Type B pancreatic cell (in vitro differentiated cells): ENCODE results near the gene PHTF2. TPM values are rescaled to one million over a fixed set of nuclear protein-coding genes. Genes with fewer than 3 reads are reported as not detected.

ENCODE experiments used
- DNase-seq: peaks from one replicate; pipeline ENCODE4 v3.0.0; 2021; ENCODE audit warnings: mixed read lengths; ENCODE audit not compliant: unreplicated experiment; ENCODE audit errors: extremely low spot score
- H3K27ac Mint-ChIP-seq: 2 replicates; pipeline ENCODE4 v1.8.0; 2021; ENCODE audit warnings: mild to moderate bottlenecking, mixed read lengths
- H3K27me3 Mint-ChIP-seq: 2 replicates; pipeline ENCODE4 v1.8.0; 2021; ENCODE audit warnings: mixed read lengths
- H3K36me3 Mint-ChIP-seq: 2 replicates; pipeline ENCODE4 v1.8.0; 2021; ENCODE audit warnings: mixed read lengths
- H3K4me1 Mint-ChIP-seq: one replicate; pipeline ENCODE4 v1.8.0; 2021; ENCODE audit warnings: mixed read lengths; ENCODE audit not compliant: unreplicated experiment
- H3K4me3 Mint-ChIP-seq: 2 replicates; pipeline ENCODE4 v1.8.0; 2021; ENCODE audit warnings: mild to moderate bottlenecking, mixed read lengths
- H3K9me3 Mint-ChIP-seq: 2 replicates; pipeline ENCODE4 v1.8.0; 2021; ENCODE audit warnings: mixed read lengths
- total RNA-seq: library from RNA; stranded (reverse); gene quantifications from 2 replicates; pipeline ENCODE4 v1.2.1, GENCODE V29; 2021; ENCODE audit warnings: low replicate concordance
- TF ChIP-seq, protein P1 (sequence below): fragments of 200-600 bp; sonication (generic); conservative IDR thresholded peaks from 2 replicates; pipeline ENCODE4 v1.5.0; 2021; ENCODE audit warnings: antibody characterized with exemption, mild to moderate bottlenecking

PHTF2 gene
- total RNA-seq, 1 donor from 2014 or later: 18.6 TPM

DNA sequence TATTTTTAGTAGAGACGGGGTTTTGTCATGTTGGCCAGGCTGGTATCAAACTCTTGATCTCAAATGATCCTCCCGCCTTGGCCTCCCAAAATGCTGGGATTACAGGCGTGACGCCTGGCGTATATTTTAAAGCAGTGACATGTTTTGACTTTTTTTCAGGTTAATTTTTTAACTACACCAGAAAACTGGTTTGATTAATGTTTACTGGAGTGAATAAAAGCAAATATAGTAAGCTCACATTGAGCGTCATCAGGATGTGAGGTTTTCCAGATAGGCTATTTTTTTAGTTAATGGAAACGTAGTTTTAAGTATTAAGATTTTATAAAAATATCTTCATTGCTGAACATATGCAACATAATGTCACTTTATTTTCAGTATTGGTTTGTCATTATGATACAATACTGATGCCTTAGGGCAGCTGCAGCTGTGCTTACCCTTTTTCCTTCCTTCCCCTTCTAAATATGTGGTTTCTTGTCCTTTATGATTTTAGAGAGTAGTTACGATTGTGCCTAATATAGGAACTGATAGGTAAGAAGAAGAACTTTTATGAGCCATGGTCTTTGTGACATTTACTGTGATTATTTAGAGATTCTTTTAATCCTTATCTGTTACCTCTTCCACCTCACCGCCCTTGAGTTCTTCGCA lies 37.6 kb upstream of the PHTF2 start:
- Mint-ChIP-seq H3K9me3 (no peaks in the 10 kb centered on the region), H3K4me1 (peaks cover 8% of the 10 kb centered on the region), H3K4me3 (no peak overlapping the region), H3K27ac (no peak overlapping the region), H3K27me3 (no peaks in the 10 kb centered on the region), H3K36me3 (no peaks in the 10 kb centered on the region)
- DNase-seq: no peak
- TF ChIP-seq, protein P1, sequence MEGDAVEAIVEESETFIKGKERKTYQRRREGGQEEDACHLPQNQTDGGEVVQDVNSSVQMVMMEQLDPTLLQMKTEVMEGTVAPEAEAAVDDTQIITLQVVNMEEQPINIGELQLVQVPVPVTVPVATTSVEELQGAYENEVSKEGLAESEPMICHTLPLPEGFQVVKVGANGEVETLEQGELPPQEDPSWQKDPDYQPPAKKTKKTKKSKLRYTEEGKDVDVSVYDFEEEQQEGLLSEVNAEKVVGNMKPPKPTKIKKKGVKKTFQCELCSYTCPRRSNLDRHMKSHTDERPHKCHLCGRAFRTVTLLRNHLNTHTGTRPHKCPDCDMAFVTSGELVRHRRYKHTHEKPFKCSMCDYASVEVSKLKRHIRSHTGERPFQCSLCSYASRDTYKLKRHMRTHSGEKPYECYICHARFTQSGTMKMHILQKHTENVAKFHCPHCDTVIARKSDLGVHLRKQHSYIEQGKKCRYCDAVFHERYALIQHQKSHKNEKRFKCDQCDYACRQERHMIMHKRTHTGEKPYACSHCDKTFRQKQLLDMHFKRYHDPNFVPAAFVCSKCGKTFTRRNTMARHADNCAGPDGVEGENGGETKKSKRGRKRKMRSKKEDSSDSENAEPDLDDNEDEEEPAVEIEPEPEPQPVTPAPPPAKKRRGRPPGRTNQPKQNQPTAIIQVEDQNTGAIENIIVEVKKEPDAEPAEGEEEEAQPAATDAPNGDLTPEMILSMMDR: no peak

DNA sequence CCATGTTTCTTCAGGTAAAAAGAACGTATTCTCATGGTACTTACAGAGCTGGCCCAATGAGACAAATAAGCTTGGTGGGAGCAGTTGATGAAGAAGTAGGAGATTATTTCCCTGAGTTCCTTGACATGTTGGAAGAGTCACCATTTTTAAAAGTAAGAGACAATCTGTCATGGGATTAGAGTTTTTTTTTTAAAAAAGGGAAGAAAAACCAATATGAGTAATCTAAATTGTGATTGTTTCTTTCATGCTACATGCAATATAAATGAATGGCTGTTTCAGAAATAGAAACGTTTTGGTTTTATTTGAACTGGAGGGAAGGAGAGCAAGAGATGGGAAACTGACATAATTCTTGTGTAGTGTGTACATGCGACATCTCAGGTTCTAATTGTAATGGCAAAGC lies 33.1 kb upstream of the PHTF2 start:
- peaks cover 4% of the 10 kb centered on the region for H3K36me3 Mint-ChIP-seq
- TF ChIP-seq, protein P1: no peak
- no peaks in the 10 kb centered on the region for H3K4me1 Mint-ChIP-seq
- no peaks in the 10 kb centered on the region for H3K9me3 Mint-ChIP-seq
- DNase-seq: no peak
- H3K27me3 Mint-ChIP-seq: no peaks in the 10 kb centered on the region
- no peak overlapping the region for H3K4me3 Mint-ChIP-seq
- H3K27ac Mint-ChIP-seq: peak overlapping the region; percentile 8

DNA sequence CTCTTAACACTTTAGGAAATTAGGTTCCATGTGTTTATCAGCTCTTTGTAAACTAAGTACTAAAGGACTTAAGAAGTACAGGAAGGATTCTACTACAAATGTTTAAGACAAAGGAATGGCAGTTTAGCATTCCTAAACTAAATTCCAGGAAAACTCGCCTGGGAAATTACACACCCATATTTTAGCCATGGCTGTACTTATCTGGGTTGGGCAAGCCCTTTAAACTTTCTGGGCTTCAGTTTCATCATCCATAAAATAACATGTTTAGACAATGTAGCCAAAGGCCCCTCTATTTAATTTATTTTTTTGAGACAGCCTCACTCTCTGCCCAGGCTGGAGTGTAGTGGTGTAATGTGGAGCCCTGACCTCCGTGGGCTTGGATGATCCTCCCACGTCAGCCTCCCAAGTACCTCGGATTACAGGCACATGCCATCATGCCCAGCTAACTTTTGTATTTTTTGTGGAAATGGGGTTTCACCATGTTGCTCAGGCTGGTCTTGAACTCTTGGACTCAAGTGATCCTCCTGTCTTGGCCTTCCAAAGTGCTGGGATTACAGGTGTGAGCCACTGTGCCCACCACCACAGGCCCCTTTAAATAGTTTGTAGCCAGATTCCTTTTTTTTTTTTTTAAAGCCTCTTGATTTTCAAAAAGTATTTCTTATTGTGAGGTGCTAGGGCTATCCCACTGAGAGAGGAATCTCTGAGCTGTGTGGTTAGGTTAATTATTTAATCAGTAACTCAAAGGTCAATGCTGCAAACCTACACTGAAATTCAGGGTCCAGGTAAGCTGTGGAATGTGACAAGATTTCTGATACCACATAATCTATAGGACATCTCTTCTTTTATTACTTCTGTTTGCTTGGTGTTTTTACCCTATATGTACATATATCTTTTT lies 32.4 kb upstream of the PHTF2 start:
- H3K27ac Mint-ChIP-seq: peak overlapping the region; percentile 8
- H3K4me1 Mint-ChIP-seq: no peaks in the 10 kb centered on the region
- DNase-seq: no peak
- H3K27me3 Mint-ChIP-seq: no peaks in the 10 kb centered on the region
- TF ChIP-seq, protein P1: no peak
- no peaks in the 10 kb centered on the region for H3K9me3 Mint-ChIP-seq
- peaks cover 8% of the 10 kb centered on the region for H3K36me3 Mint-ChIP-seq
- H3K4me3 Mint-ChIP-seq: no peak overlapping the region

DNA sequence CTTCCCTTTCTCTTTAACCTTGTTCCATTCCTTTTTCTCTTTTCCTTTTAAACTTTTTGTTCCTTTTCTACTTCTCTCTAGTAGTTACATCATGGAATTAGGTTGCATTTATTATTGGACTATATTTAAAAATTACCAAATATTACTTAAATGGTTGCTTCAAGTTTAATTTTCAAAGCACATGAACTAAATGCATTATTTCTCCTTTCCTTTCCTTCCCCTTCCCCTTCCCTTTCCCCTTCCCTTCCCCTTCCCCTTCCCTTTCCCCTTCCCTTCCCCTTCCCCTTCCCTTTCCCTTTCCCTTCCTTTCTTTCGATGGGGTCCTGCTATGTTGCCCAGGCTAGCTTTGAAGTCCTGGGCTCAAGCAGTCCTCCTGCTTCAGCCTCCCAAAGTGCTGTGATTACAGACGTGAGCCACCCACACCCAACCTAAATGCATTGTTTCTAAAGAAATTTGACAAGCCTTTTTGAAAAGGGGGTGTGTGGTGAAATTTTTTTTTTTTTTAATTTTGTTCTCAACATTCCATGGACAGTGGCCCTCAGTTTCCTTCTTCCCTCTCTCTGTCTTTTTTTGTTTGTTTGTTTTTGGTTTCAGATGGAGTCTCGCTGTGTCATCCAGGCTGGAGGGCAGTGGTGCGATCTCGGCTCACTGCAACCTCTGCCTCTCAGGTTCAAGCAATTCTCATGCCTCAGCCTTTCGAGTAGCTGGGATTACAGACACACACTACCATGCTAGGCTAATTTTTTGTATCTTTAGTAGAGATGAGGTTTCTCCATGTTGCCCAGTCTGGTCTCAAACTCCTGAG lies 31.6 kb upstream of the PHTF2 start:
- no peak for DNase-seq
- Mint-ChIP-seq H3K36me3 (peaks cover 8% of the 10 kb centered on the region), H3K4me3 (no peak overlapping the region), H3K4me1 (no peaks in the 10 kb centered on the region), H3K9me3 (no peaks in the 10 kb centered on the region), H3K27me3 (no peaks in the 10 kb centered on the region), H3K27ac (no peak overlapping the region)
- TF ChIP-seq, protein P1: no peak

DNA sequence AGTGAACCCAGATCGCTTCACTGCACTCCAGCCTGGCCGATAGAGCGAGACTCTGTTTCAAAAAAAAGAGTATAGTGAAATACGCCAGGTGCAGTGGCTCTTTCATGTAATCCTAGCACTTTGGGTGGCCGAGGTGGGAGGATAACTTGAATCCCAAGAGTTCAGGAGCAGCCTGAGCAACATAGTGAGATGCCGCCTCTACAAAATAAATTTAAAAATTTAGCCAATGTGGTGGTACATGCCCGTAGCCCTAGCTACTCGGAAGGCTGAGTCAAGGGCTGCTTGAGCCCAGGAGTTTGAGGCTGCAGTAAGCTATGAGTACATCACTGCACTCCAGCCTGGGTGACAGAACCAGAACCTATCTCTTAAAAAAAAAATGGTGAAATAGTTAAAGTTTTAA lies 28.3 kb upstream of the PHTF2 start:
- Mint-ChIP-seq H3K27ac (no peak overlapping the region), H3K27me3 (no peaks in the 10 kb centered on the region), H3K4me1 (no peaks in the 10 kb centered on the region), H3K36me3 (peaks cover 23% of the 10 kb centered on the region), H3K4me3 (no peak overlapping the region), H3K9me3 (no peaks in the 10 kb centered on the region)
- TF ChIP-seq, protein P1: no peak
- DNase-seq: no peak
